K562 (cell line): Measurements from ENCODE around the gene ULK1. TPM values are rescaled to one million over a fixed set of nuclear protein-coding genes. Genes with fewer than 3 reads are reported as not detected.

Experiments
- ATAC-seq: fragments of 200-7000 bp; cut with Tn5 transposase; 3 replicates; pipeline ENCODE4 v1.9.1; 2020; ENCODE audit warnings: moderate library complexity
- BruUV-seq: library from RNA; stranded (reverse); fragments of 400-500 nt; replicated peaks from 2 replicates; lab custom pipeline; 2021; lab: Mats Ljungman, UMichigan
- CTCF ChIA-PET: fragments of 300-600 bp; formaldehyde crosslinking; extraction: SDS; loops from one replicate; lab custom pipeline; 2021; ENCODE audit warnings: low intra/inter-chr PET ratio; lab: Yijun Ruan, JAX
- POLR2A ChIA-PET: fragments of 300-600, 350-650 bp; sonication (Branson Sonifier 250); formaldehyde crosslinking; extraction: SDS; loops from one replicate; lab custom pipeline; 2021; ENCODE audit warnings: antibody characterized with exemption, inconsistent platforms; lab: Yijun Ruan, JAX
- DNase-seq, 4 experiments: peaks; one replicate each; pipeline versions ENCODE4 v3.0.0 to v3.0.0-alpha.2; 2011 to 2018; ENCODE audit warnings: low spot score in 3 of 4, mixed read lengths in 3 of 4; ENCODE audit errors: extremely low read depth in 1 of 4
- FAIRE-seq: peaks from 2 replicates; lab custom pipeline; 2011; peaks lifted over from hg19 to GRCh38; lab: Jason Lieb, UNC
- H2AFZ ChIP-seq: 2 replicates; pipeline ENCODE4 v1.6.0; 2011; ENCODE audit warnings: low read depth, low read length, control low read depth, inconsistent platforms
- H3K27ac ChIP-seq: fragments of 200-600 bp; 3 replicates; pipeline ENCODE4 v1.8.0; 2011; ENCODE audit warnings: low read depth, mild to moderate bottlenecking, control low read depth, inconsistent platforms, low read length, moderate library complexity, mixed read lengths; ENCODE audit errors: extremely low read depth
- H3K27me3 ChIP-seq, 2 experiments: fragments of 300-600 bp in 1 of 2; 2 replicates in 1 of 2; 3 replicates in 1 of 2; pipeline versions ENCODE4 v1.6.0 to v1.8.0; 2011; ENCODE audit warnings: inconsistent platforms in 2 of 2, low read length in 2 of 2, mild to moderate bottlenecking in 1 of 2, mixed read lengths in 1 of 2, moderate library complexity in 1 of 2; ENCODE audit not compliant: control insufficient read depth in 2 of 2, insufficient read depth in 2 of 2
- H3K36me3 ChIP-seq: fragments of 300-600 bp; 3 replicates; pipeline ENCODE4 v1.8.0; 2011; ENCODE audit warnings: mild to moderate bottlenecking, low read length, inconsistent platforms; ENCODE audit not compliant: control insufficient read depth, insufficient read depth
- H3K4me1 ChIP-seq, 2 experiments: fragments of 200-600 bp in 1 of 2; replicated peaks in 1 of 2; 2 replicates in 1 of 2; 3 replicates in 1 of 2; pipeline versions ENCODE4 v1.5.1 to v1.8.0; 2011; ENCODE audit warnings: inconsistent platforms in 2 of 2, low read length in 2 of 2, mild to moderate bottlenecking in 1 of 2, mixed read lengths in 1 of 2, moderate library complexity in 1 of 2; ENCODE audit not compliant: control insufficient read depth in 2 of 2, insufficient read depth in 2 of 2
- H3K4me2 ChIP-seq: 2 replicates; pipeline ENCODE4 v1.6.1; 2011; ENCODE audit warnings: low read length, control low read depth, inconsistent platforms, mixed read lengths; ENCODE audit not compliant: insufficient read depth
- H3K4me3 ChIP-seq: fragments of 200-600 bp; sonication (generic), shearing (Covaris generic); 2 replicates; pipeline ENCODE4 v1.5.1; 2016; ENCODE audit warnings: control low read depth, inconsistent platforms
- H3K79me2 ChIP-seq: fragments of 200-600 bp; 3 replicates; pipeline ENCODE4 v1.8.0; 2011; ENCODE audit warnings: low read length, inconsistent platforms; ENCODE audit not compliant: control insufficient read depth, insufficient read depth
- H3K9ac ChIP-seq, 2 experiments: 2 replicates each; pipeline versions ENCODE4 v1.6.0 to v1.6.1; 2011; ENCODE audit warnings: low read depth in 2 of 2, low read length in 2 of 2, control low read depth in 1 of 2, inconsistent platforms in 1 of 2, mild to moderate bottlenecking in 1 of 2, mixed read lengths in 1 of 2; ENCODE audit not compliant: insufficient read depth in 1 of 2
- H3K9me1 ChIP-seq: one replicate; pipeline ENCODE4 v1.6.0; 2011; ENCODE audit warnings: inconsistent platforms, mild to moderate bottlenecking, low read length, moderate library complexity; ENCODE audit not compliant: control insufficient read depth, insufficient read depth
- H3K9me3 ChIP-seq: replicated peaks from 2 replicates; pipeline ENCODE4 v1.5.1; 2011; ENCODE audit warnings: low read depth, low read length, inconsistent platforms; ENCODE audit not compliant: control insufficient read depth, insufficient read depth
- H4K20me1 ChIP-seq: replicated peaks from 2 replicates; pipeline ENCODE4 v1.6.1; 2011; ENCODE audit warnings: low read length, inconsistent platforms, mixed read lengths; ENCODE audit not compliant: control insufficient read depth, insufficient read depth
- ELF2 ChIP-seq: fragments of 250-450 bp; sonication (Bioruptor Pico); IDR thresholded peaks from 2 replicates; pipeline ENCODE4 v1.5.0; 2021; ENCODE audit warnings: mild to moderate bottlenecking
- HDAC1 ChIP-seq, 2 experiments: fragments of 450-650 bp; IDR thresholded peaks; 2 replicates each; pipeline ENCODE4 v1.6.1; 2016 to 2017; ENCODE audit warnings: inconsistent platforms in 1 of 2, mild to moderate bottlenecking in 1 of 2, moderate library complexity in 1 of 2
- MECOM ChIP-seq: fragments of 250-450 bp; sonication (Bioruptor Pico); IDR thresholded peaks from 2 replicates; pipeline ENCODE4 v1.8.0; 2022; ENCODE audit warnings: inconsistent platforms
- TCFL5 ChIP-seq: fragments of 250-450 bp; sonication (Bioruptor Pico); conservative IDR thresholded peaks from 2 replicates; pipeline ENCODE4 v1.6.1; 2021; ENCODE audit warnings: mild to moderate bottlenecking, moderate library complexity, matching md5 sums
- ZC3H11A ChIP-seq: IDR thresholded peaks from 2 replicates; pipeline ENCODE4 v1.6.1; 2012; ENCODE audit warnings: low read depth, low read length, improper control_type of control experiment
- ZNF12 ChIP-seq: sonication (generic); formaldehyde crosslinking; IDR thresholded peaks from 2 replicates; pipeline ENCODE4 v1.4.0; 2020; ENCODE audit warnings: mild to moderate bottlenecking, missing genetic modification reagents
- ZNF384 ChIP-seq: IDR thresholded peaks from 2 replicates; pipeline ENCODE4 v1.6.1; 2012; ENCODE audit warnings: low read depth, low read length, improper control_type of control experiment
- WGBS: fragments of 100-300 bp; shearing (Covaris generic); methylation state at CpG from one replicate; pipeline ENCODE4 v1.1.6; 2016; ENCODE audit warnings: low coverage, mixed read lengths; ENCODE audit not compliant: insufficient coverage; ENCODE audit errors: missing lambda C conversion rate; 5-methylcytosine and 5-hydroxymethylcytosine counted together
- in situ Hi-C: fragments of 300-500 bp; cut with MboI; formaldehyde crosslinking; loops from 4 replicates; pipeline ENCODE4 v1.15.0; 2018; ENCODE audit warnings: inconsistent platforms, mixed read lengths
- intact Hi-C: fragments of 100-400 bp; cut with micrococcal nuclease; formaldehyde crosslinking; loops from 2 replicates; pipeline ENCODE4 v1.14.2; 2022
- polyA plus RNA-seq, 8 experiments: library from polyadenylated mRNA; depleted of rRNA in 4 of 8; stranded (reverse) in 5 of 8; unstranded in 3 of 8; fragments of >200 nt; fragmentation: Nextera tagmentation in 2 of 8; fragmentation: Illumina TruSeq in 1 of 8; extraction: Ambion mirVana in 2 of 8; extraction: Trizol in 1 of 8; gene quantifications; 2 replicates each; pipeline versions ENCODE4 v1.2.1 to v1.2.3, GENCODE V29; 2011 to 2014; ENCODE audit warnings: inconsistent platforms in 1 of 8, missing spikeins in 1 of 8
- total RNA-seq, 7 experiments: library from RNA; depleted of rRNA in 6 of 7; stranded (reverse); fragments of >200 nt in 6 of 7; fragmentation: Illumina TruSeq in 2 of 7; extraction: Trizol in 2 of 7; gene quantifications; 2 replicates each; pipeline versions ENCODE4 v1.2.1 to v1.2.3, GENCODE V29; 2011 to 2021; ENCODE audit warnings: low replicate concordance in 1 of 7
- TF ChIP-seq, protein P1 (sequence below): fragments of 250-450 bp; sonication (Bioruptor Pico); IDR thresholded peaks from 2 replicates; pipeline ENCODE4 v1.4.0; 2020; ENCODE audit warnings: mild to moderate bottlenecking, moderate library complexity

Gene ULK1
- total and polyA plus RNA-seq, 9 of the 15 experiments (the other 6 are each of a cell fraction or from before 2014, with no cell fraction given): 0.15 to 29.4 (median 2.5) TPM

DNA sequence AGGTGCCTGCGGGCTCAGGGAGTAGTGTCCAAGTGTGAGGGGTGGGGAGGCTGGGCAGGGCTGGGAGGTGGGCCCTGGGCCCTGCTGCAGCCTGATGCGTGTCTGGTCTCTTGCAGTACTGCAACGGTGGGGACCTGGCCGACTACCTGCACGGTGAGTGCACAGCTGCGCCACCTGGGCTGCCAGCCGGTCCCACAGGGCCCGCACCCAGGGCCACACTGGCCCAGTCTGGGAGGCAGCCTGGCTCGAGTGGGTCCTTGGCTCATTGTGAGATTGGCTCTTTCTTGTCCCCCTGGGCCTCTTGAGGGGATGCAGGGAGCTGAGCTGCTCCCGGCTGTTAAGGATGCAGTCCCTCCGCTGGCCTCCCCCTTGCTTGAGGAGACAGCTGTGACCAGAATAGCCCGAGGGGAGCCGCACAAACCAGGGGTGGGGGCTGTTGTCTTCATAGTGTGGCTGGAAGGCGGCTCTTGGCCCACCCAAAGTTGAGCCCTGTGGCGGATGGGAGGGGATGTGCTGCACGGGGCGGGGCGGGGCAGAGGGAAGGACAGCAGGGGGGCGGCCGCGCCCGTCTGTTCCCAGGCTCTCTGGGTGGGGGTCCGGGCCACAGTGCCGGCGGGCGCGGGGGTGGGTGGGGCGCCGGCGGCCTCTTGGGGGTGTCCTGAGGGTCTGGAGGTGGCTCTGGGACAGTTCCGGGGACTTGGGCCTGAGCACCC lies 13.1 kb downstream of the ULK1 start:
- Histone ChIP-seq H3K9me1 (no peaks in the 10 kb centered on the region), H3K4me3 (no peak overlapping the region), H3K9me3 (no peaks in the 10 kb centered on the region), H3K4me2 (no peak overlapping the region), H3K27ac (no peak overlapping the region), H3K36me3 (peaks cover 12% of the 10 kb centered on the region; the same call in 2 of the 3 replicates), H3K27me3 (no peaks in the 10 kb centered on the region), H3K9ac (no peak overlapping the region), H4K20me1 (peaks cover 14% of the 10 kb centered on the region; the same call in 1 of the 2 replicates), H3K79me2 (no peaks in the 10 kb centered on the region; the same call in 2 of the 3 replicates), H2AFZ (no peak overlapping the region), H3K4me1 (peaks cover 0 to 31% of the 10 kb centered on the region in 2 experiments; a peak in 2 of 5 replicates)
- intact Hi-C loops (no loop called here), in situ Hi-C loops (no loop called here)
- FAIRE-seq (no peak), ATAC-seq (no peak), DNase-seq (no peak)
- WGBS: 82% methylated on average over 5 of the region's 31 CpGs
- no TSS peak for BruUV-seq
- TF ChIP-seq ZC3H11A (no peak), ELF2 (no peak), ZNF384 (no peak), TCFL5 (no peak), HDAC1 (IDR thresholded peaks at IDR 0.05) (no peak), MECOM (CRISPR knock-in tag) (no peak), ZNF12 (CRISPR knock-in tag) (no peak)
- TF ChIP-seq, protein P1, sequence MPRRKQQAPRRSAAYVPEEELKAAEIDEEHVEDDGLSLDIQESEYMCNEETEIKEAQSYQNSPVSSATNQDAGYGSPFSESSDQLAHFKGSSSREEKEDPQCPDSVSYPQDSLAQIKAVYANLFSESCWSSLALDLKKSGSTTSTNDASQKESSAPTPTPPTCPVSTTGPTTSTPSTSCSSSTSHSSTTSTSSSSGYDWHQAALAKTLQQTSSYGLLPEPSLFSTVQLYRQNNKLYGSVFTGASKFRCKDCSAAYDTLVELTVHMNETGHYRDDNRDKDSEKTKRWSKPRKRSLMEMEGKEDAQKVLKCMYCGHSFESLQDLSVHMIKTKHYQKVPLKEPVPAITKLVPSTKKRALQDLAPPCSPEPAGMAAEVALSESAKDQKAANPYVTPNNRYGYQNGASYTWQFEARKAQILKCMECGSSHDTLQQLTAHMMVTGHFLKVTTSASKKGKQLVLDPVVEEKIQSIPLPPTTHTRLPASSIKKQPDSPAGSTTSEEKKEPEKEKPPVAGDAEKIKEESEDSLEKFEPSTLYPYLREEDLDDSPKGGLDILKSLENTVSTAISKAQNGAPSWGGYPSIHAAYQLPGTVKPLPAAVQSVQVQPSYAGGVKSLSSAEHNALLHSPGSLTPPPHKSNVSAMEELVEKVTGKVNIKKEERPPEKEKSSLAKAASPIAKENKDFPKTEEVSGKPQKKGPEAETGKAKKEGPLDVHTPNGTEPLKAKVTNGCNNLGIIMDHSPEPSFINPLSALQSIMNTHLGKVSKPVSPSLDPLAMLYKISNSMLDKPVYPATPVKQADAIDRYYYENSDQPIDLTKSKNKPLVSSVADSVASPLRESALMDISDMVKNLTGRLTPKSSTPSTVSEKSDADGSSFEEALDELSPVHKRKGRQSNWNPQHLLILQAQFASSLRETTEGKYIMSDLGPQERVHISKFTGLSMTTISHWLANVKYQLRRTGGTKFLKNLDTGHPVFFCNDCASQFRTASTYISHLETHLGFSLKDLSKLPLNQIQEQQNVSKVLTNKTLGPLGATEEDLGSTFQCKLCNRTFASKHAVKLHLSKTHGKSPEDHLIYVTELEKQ (CRISPR knock-in tag): no peak
- ChIA-PET CTCF (no interaction called here), POLR2A (interaction anchor here (1.0 kb wide), 1 partner anchor 11 kb away, joined by 6 read pairs; no protein-coding TSS in a partner anchor)
